Stimulated activated naive CD8-positive, alpha-beta T cell treated with anti-CD3 and anti-CD28 coated beads, Interleukin-15, amount 100 ng/mL, for 72 hours (primary cell): ENCODE data around the gene GRIP1.

Experiments
- ATAC-seq: fragments of 150-1000 bp; cut with Tn5 transposase; 2 replicates; pipeline ENCODE4 v1.10.0; 2021; ENCODE audit warnings: mild to moderate bottlenecking, moderate library complexity
- DNase-seq, 2 donors: peaks; one replicate each; pipeline ENCODE4 v3.0.0; 2021 to 2022
- H3K27ac Mint-ChIP-seq, 2 donors: one replicate each; pipeline ENCODE4 v1.8.0; 2022; ENCODE audit warnings: mild to moderate bottlenecking in 2 of 2, mixed read lengths in 2 of 2, moderate library complexity in 2 of 2
- H3K27me3 Mint-ChIP-seq: one replicate; pipeline ENCODE4 v1.8.0; 2022; ENCODE audit warnings: mixed read lengths
- H3K4me1 Mint-ChIP-seq: one replicate; pipeline ENCODE4 v1.8.0; 2022; ENCODE audit warnings: mild to moderate bottlenecking, mixed read lengths
- H3K4me3 Mint-ChIP-seq, 2 donors: one replicate each; pipeline ENCODE4 v1.8.0; 2022; ENCODE audit warnings: mild to moderate bottlenecking in 2 of 2, mixed read lengths in 2 of 2, moderate library complexity in 1 of 2
- H3K9me3 Mint-ChIP-seq, 2 donors: one replicate each; pipeline ENCODE4 v1.8.0; 2022; ENCODE audit warnings: mixed read lengths in 2 of 2

Gene GRIP1

GRCh38 chr12:66668311-66668710 is 10.6 kb downstream of the GRIP1 start:
- H3K4me1 Mint-ChIP-seq, result no peaks in the 10 kb centered on the region

GRCh38 chr12:66667906-66668305 is 11.0 kb downstream of the GRIP1 start:
- Mint-ChIP-seq H3K27ac (no peak overlapping the region), H3K27me3 (peaks cover 26% of the 10 kb centered on the region), H3K4me3 (no peak overlapping the region), H3K4me1 (no peaks in the 10 kb centered on the region), H3K9me3 (no peaks in the 10 kb centered on the region)
- ATAC-seq (no peak), DNase-seq (no peak)

More at GRCh38 chr12:66668311-66668710, 10.6 kb downstream of the GRIP1 start:
- no peak overlapping the region for H3K27ac Mint-ChIP-seq
- DNase-seq (no peak), ATAC-seq (no peak)
- no peaks in the 10 kb centered on the region for H3K9me3 Mint-ChIP-seq
- peaks cover 22% of the 10 kb centered on the region for H3K27me3 Mint-ChIP-seq
- no peak overlapping the region for H3K4me3 Mint-ChIP-seq

- DNase-seq, result no peak
- Mint-ChIP-seq H3K27me3 (peaks cover 38% of the 10 kb centered on the region), H3K27ac (no peak overlapping the region), H3K4me3 (no peak overlapping the region), H3K9me3 (no peaks in the 10 kb centered on the region), H3K4me1 (no peaks in the 10 kb centered on the region)
- no peak for ATAC-seq
Observed at GRCh38 chr12:66666481-66666880, 12.4 kb downstream of the GRIP1 start.

GRCh38 chr12:66665435-66665985 is 13.4 kb downstream of the GRIP1 start:
- peaks cover 38% of the 10 kb centered on the region for H3K27me3 Mint-ChIP-seq
- ATAC-seq, result no peak

GRCh38 chr12:66664076-66664475 is 14.8 kb downstream of the GRIP1 start:
- Mint-ChIP-seq H3K4me3 (no peak overlapping the region), H3K9me3 (no peaks in the 10 kb centered on the region), H3K27ac (no peak overlapping the region), H3K27me3 (peaks cover 38% of the 10 kb centered on the region), H3K4me1 (no peaks in the 10 kb centered on the region)
- ATAC-seq (no peak), DNase-seq (no peak)

More at GRCh38 chr12:66665435-66665985, 13.4 kb downstream of the GRIP1 start:
- H3K9me3 Mint-ChIP-seq, result no peaks in the 10 kb centered on the region
- H3K27ac Mint-ChIP-seq, result no peak overlapping the region
- H3K4me3 Mint-ChIP-seq, result no peak overlapping the region
- DNase-seq, result no peak
- H3K4me1 Mint-ChIP-seq, result no peaks in the 10 kb centered on the region

GRCh38 chr12:66663611-66664010 is 15.3 kb downstream of the GRIP1 start:
- ATAC-seq (no peak), DNase-seq (no peak)
- Mint-ChIP-seq H3K4me3 (no peak overlapping the region), H3K9me3 (no peaks in the 10 kb centered on the region), H3K4me1 (no peaks in the 10 kb centered on the region), H3K27ac (no peak overlapping the region), H3K27me3 (peaks cover 37% of the 10 kb centered on the region)

GRCh38 chr12:66662729-66663128 is 16.1 kb downstream of the GRIP1 start:
- no peak for ATAC-seq
- no peaks in the 10 kb centered on the region for H3K9me3 Mint-ChIP-seq
- H3K4me1 Mint-ChIP-seq, result no peaks in the 10 kb centered on the region
- H3K4me3 Mint-ChIP-seq, result no peak overlapping the region
- peaks cover 28% of the 10 kb centered on the region for H3K27me3 Mint-ChIP-seq
- no peak for DNase-seq
- no peak overlapping the region for H3K27ac Mint-ChIP-seq

GRCh38 chr12:66662179-66662578 is 16.7 kb downstream of the GRIP1 start:
- peaks cover 26% of the 10 kb centered on the region for H3K27me3 Mint-ChIP-seq
- no peak overlapping the region for H3K27ac Mint-ChIP-seq

GRCh38 chr12:66661357-66661756 is 17.5 kb downstream of the GRIP1 start:
- H3K4me3 Mint-ChIP-seq, result no peak overlapping the region
- ATAC-seq (no peak), DNase-seq (no peak)
- H3K27me3 Mint-ChIP-seq, result peaks cover 26% of the 10 kb centered on the region
- no peaks in the 10 kb centered on the region for H3K9me3 Mint-ChIP-seq
- H3K4me1 Mint-ChIP-seq, result no peaks in the 10 kb centered on the region
- H3K27ac Mint-ChIP-seq, result no peak overlapping the region

More at GRCh38 chr12:66662179-66662578, 16.7 kb downstream of the GRIP1 start:
- Mint-ChIP-seq H3K9me3 (no peaks in the 10 kb centered on the region), H3K4me3 (no peak overlapping the region), H3K4me1 (no peaks in the 10 kb centered on the region)
- no peak for DNase-seq
- no peak for ATAC-seq

- H3K4me1 Mint-ChIP-seq, result no peaks in the 10 kb centered on the region
- H3K9me3 Mint-ChIP-seq, result no peaks in the 10 kb centered on the region
- no peak overlapping the region for H3K27ac Mint-ChIP-seq
- DNase-seq (no peak), ATAC-seq (no peak)
- H3K27me3 Mint-ChIP-seq, result peaks cover 9% of the 10 kb centered on the region
- H3K4me3 Mint-ChIP-seq, result no peak overlapping the region
Observed at GRCh38 chr12:66653796-66654195, 25.1 kb downstream of the GRIP1 start.

GRCh38 chr12:66648033-66648735 is 30.7 kb downstream of the GRIP1 start:
- no peak for ATAC-seq
- Mint-ChIP-seq H3K9me3 (no peaks in the 10 kb centered on the region), H3K4me3 (no peak overlapping the region), H3K27me3 (no peaks in the 10 kb centered on the region), H3K4me1 (no peaks in the 10 kb centered on the region), H3K27ac (no peak overlapping the region)
- DNase-seq, result no peak

- Mint-ChIP-seq H3K27me3 (no peaks in the 10 kb centered on the region), H3K27ac (no peak overlapping the region), H3K4me3 (no peak overlapping the region), H3K4me1 (no peaks in the 10 kb centered on the region), H3K9me3 (no peaks in the 10 kb centered on the region)
- ATAC-seq, result no peak
- DNase-seq, result no peak
Observed at GRCh38 chr12:66647034-66647691, 31.7 kb downstream of the GRIP1 start.

- Mint-ChIP-seq H3K27ac (no peak overlapping the region), H3K27me3 (no peaks in the 10 kb centered on the region), H3K4me1 (no peaks in the 10 kb centered on the region), H3K4me3 (no peak overlapping the region), H3K9me3 (no peaks in the 10 kb centered on the region)
- no peak for DNase-seq
- no peak for ATAC-seq
Observed at GRCh38 chr12:66644151-66644550, 34.7 kb downstream of the GRIP1 start.

- Mint-ChIP-seq H3K4me1 (no peaks in the 10 kb centered on the region), H3K27ac (no peak overlapping the region), H3K4me3 (no peak overlapping the region), H3K9me3 (no peaks in the 10 kb centered on the region), H3K27me3 (peaks cover 8% of the 10 kb centered on the region)
- ATAC-seq (no peak), DNase-seq (no peak)
Observed at GRCh38 chr12:66640691-66641460, 38.0 kb downstream of the GRIP1 start.

GRCh38 chr12:66638666-66639065 is 40.2 kb downstream of the GRIP1 start:
- DNase-seq, result no peak
- H3K9me3 Mint-ChIP-seq, result no peaks in the 10 kb centered on the region
- ATAC-seq, result no peak
- H3K27me3 Mint-ChIP-seq, result peaks cover 8% of the 10 kb centered on the region
- H3K4me3 Mint-ChIP-seq, result no peak overlapping the region
- no peak overlapping the region for H3K27ac Mint-ChIP-seq
- H3K4me1 Mint-ChIP-seq, result no peaks in the 10 kb centered on the region
